Measurements from ENCODE around the gene OPRL1.
"Not testable (repeated sequence)": the region's sequence is repeated elsewhere in the genome, so short reads cannot be mapped to it uniquely, and the experiment has no call there.

Gene OPRL1

GRCh38 chr20:64122927-64123326, 43.0 kb downstream of the OPRL1 start:
- not testable (repeated sequence) for DNase-seq

GRCh38 chr20:64123517-64123916, 43.6 kb downstream of the OPRL1 start:
- DNase-seq = not testable (repeated sequence)

- no peak for DNase-seq
These were observed 49.4 kb downstream of the OPRL1 start for GRCh38 chr20:64129146-64129782.

DNA sequence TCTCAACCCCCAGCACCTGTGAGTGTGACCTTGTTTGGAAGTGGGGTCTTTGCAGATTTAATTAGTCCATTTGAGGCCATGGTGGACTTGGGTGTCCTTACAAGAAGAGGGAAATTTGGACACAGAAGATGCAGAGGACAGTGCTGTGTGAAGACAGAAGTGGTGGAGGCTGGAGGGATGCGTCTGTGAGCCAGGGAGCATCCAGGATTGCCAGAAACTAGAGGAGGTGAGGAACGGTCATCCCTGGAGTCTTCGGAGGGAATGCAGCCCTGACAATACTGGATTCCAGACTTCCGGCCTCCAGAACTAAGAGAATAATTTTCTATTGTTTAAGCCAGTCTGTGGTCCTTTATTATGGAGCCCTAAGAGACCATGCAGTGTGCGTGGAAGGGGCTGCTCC, 50.4 kb downstream of the OPRL1 start:
- no peak for DNase-seq

GRCh38 chr20:64130876-64131275, 51.0 kb downstream of the OPRL1 start:
- no peak for DNase-seq

DNA sequence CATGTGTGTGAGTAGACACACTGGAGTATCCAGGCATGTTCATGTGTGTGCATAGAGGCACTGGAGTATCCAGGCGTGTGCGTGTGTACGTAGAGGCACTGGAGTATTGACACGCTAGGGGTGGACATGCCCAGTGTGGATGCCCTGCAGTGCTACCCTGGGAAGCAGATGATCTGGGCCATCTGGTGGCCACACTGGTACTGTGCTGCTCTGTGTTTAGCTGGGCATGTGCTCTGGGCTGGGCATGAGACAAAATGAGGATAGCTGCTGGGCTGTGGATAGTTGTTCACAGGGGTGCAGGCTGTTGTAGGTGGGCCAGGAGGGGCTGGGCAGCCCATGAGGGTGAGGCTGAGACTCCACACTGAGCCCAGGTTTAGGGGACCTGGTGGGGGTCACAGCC, 51.5 kb downstream of the OPRL1 start:
- peak; percentile 36 for DNase-seq

DNA sequence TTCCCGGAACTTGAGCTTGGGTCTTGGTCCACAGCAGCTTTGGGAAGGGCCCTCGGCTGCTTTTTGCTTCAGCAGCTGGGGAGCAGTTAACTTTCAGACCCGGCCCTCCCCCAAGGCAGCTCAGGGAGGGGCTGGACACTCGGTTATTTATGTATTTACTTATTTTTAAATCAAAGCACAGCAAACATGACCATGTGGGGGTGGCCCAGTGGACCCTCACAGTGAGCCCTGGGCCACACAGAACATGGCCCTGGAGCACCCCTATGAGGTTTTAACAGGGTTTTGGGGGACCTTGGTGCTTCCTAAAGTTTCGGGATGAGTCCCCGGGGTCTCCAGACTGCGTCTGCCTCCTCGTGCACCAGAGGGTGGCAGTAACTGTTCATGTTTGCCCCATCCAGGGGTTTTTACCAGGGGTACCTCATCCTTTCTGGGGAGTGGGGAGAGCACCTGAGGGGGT, 54.1 kb downstream of the OPRL1 start:
- no peak for DNase-seq

- not testable (repeated sequence) for DNase-seq
These were observed 54.9 kb downstream of the OPRL1 start for GRCh38 chr20:64134744-64135143.

- no peak for DNase-seq
These were observed 56.3 kb downstream of the OPRL1 start for GRCh38 chr20:64136004-64136710.

- DNase-seq = no peak
These were observed 57.7 kb downstream of the OPRL1 start for GRCh38 chr20:64137598-64138031.

- no peak for DNase-seq
These were observed 58.5 kb downstream of the OPRL1 start for GRCh38 chr20:64138276-64138815.

- DNase-seq = no peak
These were observed 59.5 kb downstream of the OPRL1 start for GRCh38 chr20:64139199-64140060.

GRCh38 chr20:64140061-64140931, 60.4 kb downstream of the OPRL1 start:
- DNase-seq = no peak

DNA sequence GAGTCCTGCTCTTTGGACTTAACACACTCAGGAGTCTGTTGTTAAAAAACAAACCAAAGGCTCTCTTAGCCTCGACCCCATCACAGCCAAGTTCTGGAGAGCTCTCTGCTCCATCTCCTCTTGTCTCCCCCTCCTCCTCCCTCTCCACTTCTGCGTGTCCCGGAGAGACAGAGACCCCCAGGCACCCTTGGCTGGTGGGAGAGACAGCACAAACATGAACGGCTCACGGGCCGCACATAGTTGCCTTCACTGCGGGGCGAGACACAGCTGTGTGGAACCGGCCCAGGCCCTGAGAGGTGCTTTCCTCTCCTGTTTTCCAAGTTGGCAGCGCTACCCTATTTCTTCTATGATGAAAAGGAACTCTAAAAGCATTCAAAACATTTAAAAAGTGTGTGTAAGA, 61.1 kb downstream of the OPRL1 start:
- DNase-seq = no peak

GRCh38 chr20:64142590-64142989, 62.7 kb downstream of the OPRL1 start:
- peak; percentile 78 for DNase-seq

DNA sequence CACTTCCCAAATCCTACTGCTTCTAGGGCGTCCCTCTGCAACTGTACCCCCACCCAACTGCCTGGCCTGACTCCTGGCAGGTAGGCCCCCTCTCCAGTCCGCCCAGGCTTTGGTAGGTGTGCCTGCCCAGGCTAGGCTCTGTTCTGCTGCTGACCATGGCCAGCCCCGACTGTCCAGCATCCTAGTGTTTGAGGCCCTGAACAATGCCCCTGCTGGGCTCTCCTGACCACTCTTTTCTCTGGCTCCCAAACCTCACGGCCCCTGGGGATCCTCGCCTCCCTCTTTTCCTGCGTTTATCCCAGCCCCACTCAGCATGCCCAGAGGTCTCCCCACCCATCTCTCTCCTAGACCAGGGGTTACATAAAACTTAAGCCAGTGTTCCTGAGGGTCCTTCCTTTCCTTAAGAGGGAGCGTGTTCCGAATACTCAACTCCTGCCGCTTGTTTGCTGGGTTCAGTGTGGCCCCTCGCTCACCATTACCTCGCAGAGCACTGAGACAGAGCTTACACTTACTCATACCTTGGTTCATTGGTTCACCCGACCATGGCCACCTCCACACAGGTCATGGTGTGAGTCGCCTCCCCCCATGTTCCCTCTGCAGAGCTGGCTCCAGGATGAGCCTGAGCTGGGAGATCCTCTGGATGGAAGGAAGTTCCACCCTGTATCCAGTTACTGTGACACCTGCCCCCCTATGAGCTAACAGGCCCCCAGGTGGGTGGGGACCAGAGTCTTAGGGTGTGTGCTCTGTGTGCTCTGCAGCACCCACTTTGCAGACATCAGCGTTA, 63.3 kb downstream of the OPRL1 start:
- no peak for DNase-seq

DNA sequence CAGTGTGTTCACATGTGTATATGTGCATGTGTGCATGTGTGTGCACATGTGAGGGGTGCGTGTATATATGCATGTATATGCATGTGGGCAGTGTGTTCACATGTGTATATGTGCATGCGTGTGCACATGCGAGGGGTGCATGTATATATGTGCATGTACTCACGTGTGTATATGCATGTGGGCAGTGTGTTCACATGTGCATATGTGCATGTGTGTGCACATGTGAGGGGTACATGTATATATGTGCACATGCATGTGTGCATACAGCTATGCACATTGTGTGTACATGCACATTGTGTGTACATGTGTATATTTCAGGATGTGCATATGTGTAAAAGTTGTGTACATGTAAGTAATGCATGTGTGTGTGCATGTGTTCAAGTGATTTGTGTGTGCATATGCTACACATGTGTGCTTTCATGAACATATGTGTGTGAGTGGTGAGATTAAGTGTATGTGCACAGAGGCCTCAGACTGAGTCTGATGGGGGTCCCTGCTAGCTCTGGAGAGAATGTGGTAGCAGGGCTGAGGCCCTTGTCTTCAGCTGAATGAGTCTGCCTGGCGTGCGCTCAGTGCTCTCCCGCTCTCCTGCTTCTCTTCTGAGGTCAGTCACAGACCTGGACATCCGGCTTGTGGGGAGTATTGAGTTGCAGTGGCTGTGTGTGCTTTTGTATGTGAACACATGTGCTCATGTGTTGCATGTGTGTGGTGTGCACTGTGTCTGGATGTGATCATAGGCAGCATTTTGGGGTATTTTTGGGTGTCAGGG, 64.4 kb downstream of the OPRL1 start:
- no peak for DNase-seq

DNA sequence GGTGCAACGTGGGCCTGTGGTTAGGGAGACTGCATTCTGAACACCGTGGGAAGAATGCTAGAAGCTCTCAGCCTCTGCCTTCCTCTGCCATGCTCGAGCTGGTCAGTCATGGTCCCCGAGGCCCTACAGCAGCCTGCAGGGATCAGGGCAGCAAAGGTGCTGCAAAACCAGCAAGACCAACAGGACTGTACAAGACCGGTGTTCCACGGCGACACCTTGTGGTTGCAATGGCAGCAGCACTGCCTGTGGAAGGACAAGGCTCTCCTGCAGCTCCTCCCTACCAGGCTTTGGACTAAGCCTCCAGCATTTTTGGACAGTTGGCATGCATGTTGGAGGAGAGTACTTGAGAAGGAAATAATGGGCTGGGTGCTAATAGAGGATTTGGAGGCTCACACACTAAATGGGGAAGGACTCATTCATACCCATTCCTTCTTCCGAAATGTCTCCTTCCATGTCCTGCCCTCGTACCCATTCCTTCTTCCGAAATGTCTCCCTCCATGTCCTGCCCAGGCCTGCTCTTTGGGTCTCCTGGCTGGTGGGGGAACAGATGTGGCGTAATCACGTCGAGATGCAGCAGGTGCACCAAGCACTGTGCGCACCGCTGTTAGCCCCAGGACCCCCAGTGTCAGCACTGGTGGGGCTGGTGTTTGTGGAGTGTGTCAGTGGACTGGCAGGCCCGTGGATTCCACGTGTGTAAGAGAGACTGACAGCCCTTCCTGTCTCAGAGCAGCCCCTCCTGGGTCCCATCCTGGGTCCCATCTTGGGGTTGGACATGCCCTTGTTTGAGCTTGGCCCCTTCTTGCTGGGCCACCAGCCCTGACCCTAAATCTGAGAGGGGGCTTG, 65.8 kb downstream of the OPRL1 start:
- DNase-seq = no peak

DNA sequence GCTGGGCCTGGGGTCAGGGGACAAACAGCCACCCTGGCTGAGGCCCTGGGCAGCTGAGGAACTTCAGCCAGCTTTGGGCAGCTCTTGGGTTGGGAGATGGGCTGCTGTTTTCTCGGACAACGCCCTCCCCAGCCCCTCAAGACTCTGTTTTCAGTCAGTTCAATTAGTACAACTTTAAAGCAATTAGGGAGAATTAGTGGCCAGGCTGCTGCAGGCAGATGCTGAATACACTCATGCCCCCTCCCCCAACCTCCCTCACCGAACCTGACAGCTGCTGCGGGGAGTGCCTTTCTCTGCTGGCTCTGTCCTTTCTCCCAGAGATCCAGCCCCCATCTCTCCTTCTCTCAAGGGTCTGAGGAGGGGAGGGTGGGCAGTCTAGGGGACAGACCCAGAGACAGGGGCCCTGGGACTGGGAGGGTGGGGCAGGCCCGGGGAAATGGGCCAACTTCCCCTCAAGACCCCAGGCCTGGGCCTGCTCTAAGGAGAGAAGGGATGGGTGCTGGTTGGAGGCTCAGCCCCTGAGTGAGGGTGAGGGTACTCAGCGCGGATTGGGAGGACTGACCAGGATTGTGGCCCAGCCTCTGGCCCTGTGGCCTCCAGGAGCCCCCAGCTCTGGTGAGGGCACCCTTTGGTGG, 66.5 kb downstream of the OPRL1 start:
- no peak for DNase-seq
